DMS53 (cell line): ENCODE measurements around the gene AATK.

Experiments
- DNase-seq: peaks from one replicate; lab custom pipeline; 2025; lab: John Stamatoyannopoulos, UW

AATK gene

GRCh38 chr17:81113158-81113724 is 52.8 kb downstream of the AATK start:
- no peak for DNase-seq

GRCh38 chr17:81112450-81112849 is 53.6 kb downstream of the AATK start:
- DNase-seq = no peak

GRCh38 chr17:81111066-81111465 is 55.0 kb downstream of the AATK start:
- no peak for DNase-seq

- DNase-seq = no peak
These were observed 55.5 kb downstream of the AATK start for GRCh38 chr17:81110488-81111040.

- no peak for DNase-seq
These were observed 56.1 kb downstream of the AATK start for GRCh38 chr17:81109957-81110356.

- no peak for DNase-seq
These were observed 57.8 kb downstream of the AATK start for GRCh38 chr17:81108220-81108619.

GRCh38 chr17:81106716-81107115 is 59.3 kb downstream of the AATK start:
- DNase-seq = no peak

- no peak for DNase-seq
These were observed 62.6 kb downstream of the AATK start for GRCh38 chr17:81103379-81103778.

GRCh38 chr17:81102869-81103268 is 63.2 kb downstream of the AATK start:
- DNase-seq = no peak

GRCh38 chr17:81102352-81102751 is 63.7 kb downstream of the AATK start:
- no peak for DNase-seq

GRCh38 chr17:81101614-81102306 is 64.3 kb downstream of the AATK start:
- DNase-seq = peak; percentile 91

GRCh38 chr17:81100668-81101067 is 65.4 kb downstream of the AATK start:
- no peak for DNase-seq

- no peak for DNase-seq
These were observed 66.1 kb downstream of the AATK start for GRCh38 chr17:81099888-81100287.

- peak; percentile 36 for DNase-seq
These were observed 68.1 kb downstream of the AATK start for GRCh38 chr17:81097943-81098308.

- no peak for DNase-seq
These were observed 68.7 kb downstream of the AATK start for GRCh38 chr17:81097134-81097942.

- no peak for DNase-seq
These were observed 69.3 kb downstream of the AATK start for GRCh38 chr17:81096741-81097133.

- peak; percentile 91 for DNase-seq
These were observed 70.6 kb downstream of the AATK start for GRCh38 chr17:81095383-81095762.

- DNase-seq = peak; percentile 98
These were observed 71.3 kb downstream of the AATK start for GRCh38 chr17:81094509-81095382.

- DNase-seq = no peak
These were observed 72.2 kb downstream of the AATK start for GRCh38 chr17:81093619-81094508.

- DNase-seq = no peak
These were observed 73.4 kb downstream of the AATK start for GRCh38 chr17:81092518-81093095.
